OCI-LY3 (cell line): ENCODE measurements around the gene PGAP6.

Source experiments
- CTCF ChIP-seq: fragments of 200-600, 300-600 bp; sonication (generic); IDR thresholded peaks from 2 replicates; pipeline ENCODE4 v1.5.1; 2014; ENCODE audit warnings: antibody characterized with exemption, low read length, low read depth
- EZH2phosphoT487 ChIP-seq: fragments of 200-600 bp; shearing (Covaris generic); IDR thresholded peaks from 2 replicates; pipeline ENCODE4 v1.6.1; 2018; ENCODE audit warnings: antibody characterized with exemption, mixed run types, low read depth

- TF ChIP-seq CTCF (no peak), EZH2phosphoT487 (no peak)
These were observed 24.0 kb upstream of the PGAP6 start for GRCh38 chr16:405548-406506.
